AG04450 (cell line): ENCODE data around the gene KCNK3. TPM values are rescaled to one million over a fixed set of nuclear protein-coding genes. Genes with fewer than 3 reads are reported as not detected.

ENCODE experiments used
- CTCF ChIA-PET: fragments of 300-600, 350-600 bp; formaldehyde crosslinking; extraction: SDS; loops from one replicate; lab custom pipeline; 2022; ENCODE audit warnings: antibody characterized with exemption, inconsistent platforms; lab: Charles Lee
- POLR2A ChIA-PET: fragments of 350-600 bp; formaldehyde crosslinking; extraction: SDS; loops from one replicate; lab custom pipeline; 2021; ENCODE audit warnings: antibody characterized with exemption, inconsistent platforms; lab: Yijun Ruan, JAX
- DNase-seq: peaks from one replicate; pipeline ENCODE4 v3.0.0-alpha.2; 2011; ENCODE audit warnings: low read depth, low spot score
- H3K27ac ChIP-seq: one replicate; pipeline ENCODE4 v1.5.1; 2012; ENCODE audit warnings: low read depth, low read length, control low read depth
- H3K27me3 ChIP-seq: one replicate; pipeline ENCODE4 v1.6.0; 2012; ENCODE audit warnings: low read length; ENCODE audit not compliant: control insufficient read depth, insufficient read depth
- H3K4me3 ChIP-seq: 2 replicates; pipeline ENCODE4 v1.5.1; 2011; ENCODE audit warnings: mild to moderate bottlenecking, low read depth, low read length, control low read depth
- H3K9me3 ChIP-seq: 2 replicates; pipeline ENCODE4 v1.5.1; 2012; ENCODE audit warnings: low read length; ENCODE audit not compliant: control insufficient read depth, insufficient read depth
- polyA plus RNA-seq: library from polyadenylated mRNA; depleted of rRNA; stranded (reverse); fragments of >200 nt; gene quantifications from 2 replicates; pipeline ENCODE4 v1.2.3, GENCODE V29; 2011
- TF ChIP-seq, protein P1 (sequence below): IDR thresholded peaks from 2 replicates; pipeline ENCODE4 v1.5.1; 2011; ENCODE audit warnings: low read depth, low read length, control low read depth, inconsistent platforms

The KCNK3 gene
- polyA plus RNA-seq, 1 experiment: 0.05 TPM

DNA sequence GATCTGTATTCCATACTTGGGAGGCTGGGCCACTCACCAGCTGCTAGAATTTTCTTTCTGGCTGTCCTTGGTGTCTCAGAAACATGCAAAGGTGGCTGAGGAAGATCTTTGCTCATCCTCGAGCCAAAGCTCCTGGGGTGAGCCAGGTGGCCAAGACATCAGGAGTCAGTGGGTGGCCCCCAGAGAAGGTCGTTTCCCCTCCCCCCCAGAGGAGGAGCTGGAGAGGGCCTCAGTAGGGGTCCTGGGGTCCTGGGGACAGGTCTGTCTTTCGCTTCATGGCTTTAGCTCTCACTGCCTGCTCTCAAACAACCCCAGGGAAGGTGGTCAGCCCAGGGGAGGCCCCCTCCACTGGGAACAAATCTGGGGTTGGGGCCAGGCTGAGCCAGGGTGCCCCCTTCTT lies 13.6 kb downstream of the KCNK3 start:
- no peak overlapping the region for H3K27ac ChIP-seq
- H3K4me3 ChIP-seq: no peak overlapping the region
- TF ChIP-seq, protein P1, sequence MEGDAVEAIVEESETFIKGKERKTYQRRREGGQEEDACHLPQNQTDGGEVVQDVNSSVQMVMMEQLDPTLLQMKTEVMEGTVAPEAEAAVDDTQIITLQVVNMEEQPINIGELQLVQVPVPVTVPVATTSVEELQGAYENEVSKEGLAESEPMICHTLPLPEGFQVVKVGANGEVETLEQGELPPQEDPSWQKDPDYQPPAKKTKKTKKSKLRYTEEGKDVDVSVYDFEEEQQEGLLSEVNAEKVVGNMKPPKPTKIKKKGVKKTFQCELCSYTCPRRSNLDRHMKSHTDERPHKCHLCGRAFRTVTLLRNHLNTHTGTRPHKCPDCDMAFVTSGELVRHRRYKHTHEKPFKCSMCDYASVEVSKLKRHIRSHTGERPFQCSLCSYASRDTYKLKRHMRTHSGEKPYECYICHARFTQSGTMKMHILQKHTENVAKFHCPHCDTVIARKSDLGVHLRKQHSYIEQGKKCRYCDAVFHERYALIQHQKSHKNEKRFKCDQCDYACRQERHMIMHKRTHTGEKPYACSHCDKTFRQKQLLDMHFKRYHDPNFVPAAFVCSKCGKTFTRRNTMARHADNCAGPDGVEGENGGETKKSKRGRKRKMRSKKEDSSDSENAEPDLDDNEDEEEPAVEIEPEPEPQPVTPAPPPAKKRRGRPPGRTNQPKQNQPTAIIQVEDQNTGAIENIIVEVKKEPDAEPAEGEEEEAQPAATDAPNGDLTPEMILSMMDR: no peak
- ChIA-PET CTCF (no interaction called here), POLR2A (no interaction called here)
- no peaks in the 10 kb centered on the region; the same call in 1 of the 2 replicates for H3K9me3 ChIP-seq
- DNase-seq: no peak
- H3K27me3 ChIP-seq: peaks cover 21% of the 10 kb centered on the region

DNA sequence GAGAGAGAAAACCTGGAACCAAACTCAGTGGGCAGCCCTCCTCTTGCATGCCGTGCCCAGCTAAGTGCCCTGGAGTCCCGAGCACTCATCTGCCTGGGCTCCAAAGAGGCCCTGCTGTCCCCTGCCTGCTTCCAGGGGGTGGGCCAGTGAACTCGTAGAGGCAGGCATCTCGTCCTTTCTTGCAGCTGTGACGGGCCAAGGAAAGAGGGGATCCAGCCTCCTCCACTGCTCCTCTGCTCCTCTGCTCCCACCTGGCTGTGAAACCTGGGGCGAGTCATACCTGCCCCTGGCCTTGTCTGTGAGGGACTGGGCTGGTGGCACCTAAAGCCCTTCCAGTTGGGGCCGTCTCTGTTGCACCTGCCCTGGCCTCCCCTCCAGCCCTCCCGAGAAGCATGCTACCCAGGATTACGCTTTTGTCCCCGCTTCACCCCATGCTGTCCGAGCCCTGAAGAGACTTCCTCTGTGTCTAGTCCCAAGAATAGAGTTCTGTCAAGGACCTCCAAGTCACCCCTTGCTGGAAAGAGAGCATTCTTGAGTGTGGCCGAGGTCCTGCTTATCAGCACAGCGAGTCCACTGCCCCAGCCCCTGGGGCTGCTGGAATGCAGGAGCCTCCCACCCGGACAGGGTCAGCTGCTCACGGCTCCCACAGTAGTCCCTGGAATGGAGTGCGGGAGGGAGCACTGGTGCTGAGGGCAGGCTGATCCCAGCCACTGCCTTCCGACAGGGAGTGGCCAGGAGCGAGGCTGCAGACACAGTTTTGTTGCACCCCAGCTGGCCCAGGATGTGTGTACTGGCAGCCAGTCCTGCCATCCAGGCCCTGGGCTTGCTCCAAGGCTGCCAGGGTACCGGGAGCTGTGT lies 14.3 kb downstream of the KCNK3 start:
- H3K4me3 ChIP-seq: no peak overlapping the region
- H3K27me3 ChIP-seq: peaks cover 22% of the 10 kb centered on the region
- CTCF ChIA-PET: no interaction called here
- no peak overlapping the region for H3K27ac ChIP-seq
- POLR2A ChIA-PET: no interaction called here
- TF ChIP-seq, protein P1: no peak
- DNase-seq: no peak
- H3K9me3 ChIP-seq: no peaks in the 10 kb centered on the region; the same call in 1 of the 2 replicates

GRCh38 chr2:26707747-26708146 lies 15.2 kb downstream of the KCNK3 start:
- Histone ChIP-seq H3K27ac (no peak overlapping the region), H3K4me3 (no peak overlapping the region), H3K9me3 (no peaks in the 10 kb centered on the region; the same call in 1 of the 2 replicates), H3K27me3 (peaks cover 29% of the 10 kb centered on the region)
- CTCF ChIA-PET: no interaction called here
- TF ChIP-seq, protein P1: no peak
- no peak for DNase-seq
- POLR2A ChIA-PET: no interaction called here

GRCh38 chr2:26708457-26708856 lies 15.9 kb downstream of the KCNK3 start:
- Histone ChIP-seq H3K27me3 (peaks cover 34% of the 10 kb centered on the region), H3K27ac (no peak overlapping the region), H3K9me3 (no peaks in the 10 kb centered on the region; the same call in 1 of the 2 replicates), H3K4me3 (no peak overlapping the region)
- TF ChIP-seq, protein P1: no peak
- no peak for DNase-seq
- ChIA-PET POLR2A (no interaction called here), CTCF (no interaction called here)

- no peak overlapping the region for H3K27ac ChIP-seq
- DNase-seq: no peak
- H3K4me3 ChIP-seq: no peak overlapping the region
- TF ChIP-seq, protein P1: no peak
- peaks cover 34% of the 10 kb centered on the region for H3K27me3 ChIP-seq
- CTCF ChIA-PET: no interaction called here
- POLR2A ChIA-PET: interaction anchor here (1.0 kb wide), 1 partner anchor 98 kb away, joined by 3 read pairs; no protein-coding TSS in a partner anchor
- no peaks in the 10 kb centered on the region; the same call in 1 of the 2 replicates for H3K9me3 ChIP-seq
These were observed 17.0 kb downstream of the KCNK3 start for GRCh38 chr2:26709323-26710110.
